ENCODE measurements around the gene NSF.

The NSF gene

GRCh38 chr17:46732754-46733398 lies 142.4 kb downstream of the NSF start:
- TF ChIP-seq, protein P1, sequence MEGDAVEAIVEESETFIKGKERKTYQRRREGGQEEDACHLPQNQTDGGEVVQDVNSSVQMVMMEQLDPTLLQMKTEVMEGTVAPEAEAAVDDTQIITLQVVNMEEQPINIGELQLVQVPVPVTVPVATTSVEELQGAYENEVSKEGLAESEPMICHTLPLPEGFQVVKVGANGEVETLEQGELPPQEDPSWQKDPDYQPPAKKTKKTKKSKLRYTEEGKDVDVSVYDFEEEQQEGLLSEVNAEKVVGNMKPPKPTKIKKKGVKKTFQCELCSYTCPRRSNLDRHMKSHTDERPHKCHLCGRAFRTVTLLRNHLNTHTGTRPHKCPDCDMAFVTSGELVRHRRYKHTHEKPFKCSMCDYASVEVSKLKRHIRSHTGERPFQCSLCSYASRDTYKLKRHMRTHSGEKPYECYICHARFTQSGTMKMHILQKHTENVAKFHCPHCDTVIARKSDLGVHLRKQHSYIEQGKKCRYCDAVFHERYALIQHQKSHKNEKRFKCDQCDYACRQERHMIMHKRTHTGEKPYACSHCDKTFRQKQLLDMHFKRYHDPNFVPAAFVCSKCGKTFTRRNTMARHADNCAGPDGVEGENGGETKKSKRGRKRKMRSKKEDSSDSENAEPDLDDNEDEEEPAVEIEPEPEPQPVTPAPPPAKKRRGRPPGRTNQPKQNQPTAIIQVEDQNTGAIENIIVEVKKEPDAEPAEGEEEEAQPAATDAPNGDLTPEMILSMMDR (IDR thresholded peaks at IDR 0.05; ENCODE audit: low read depth, low read length, missing control alignments): no peak
- no peak for DNase-seq (ENCODE audit: low read depth)
- no peak overlapping the region for H3K4me3 ChIP-seq (ENCODE audit: low read depth, low read length)
- in situ Hi-C loops (cut with HindIII; ENCODE audit: low sequenced_read_pairs): no loop called here

DNA sequence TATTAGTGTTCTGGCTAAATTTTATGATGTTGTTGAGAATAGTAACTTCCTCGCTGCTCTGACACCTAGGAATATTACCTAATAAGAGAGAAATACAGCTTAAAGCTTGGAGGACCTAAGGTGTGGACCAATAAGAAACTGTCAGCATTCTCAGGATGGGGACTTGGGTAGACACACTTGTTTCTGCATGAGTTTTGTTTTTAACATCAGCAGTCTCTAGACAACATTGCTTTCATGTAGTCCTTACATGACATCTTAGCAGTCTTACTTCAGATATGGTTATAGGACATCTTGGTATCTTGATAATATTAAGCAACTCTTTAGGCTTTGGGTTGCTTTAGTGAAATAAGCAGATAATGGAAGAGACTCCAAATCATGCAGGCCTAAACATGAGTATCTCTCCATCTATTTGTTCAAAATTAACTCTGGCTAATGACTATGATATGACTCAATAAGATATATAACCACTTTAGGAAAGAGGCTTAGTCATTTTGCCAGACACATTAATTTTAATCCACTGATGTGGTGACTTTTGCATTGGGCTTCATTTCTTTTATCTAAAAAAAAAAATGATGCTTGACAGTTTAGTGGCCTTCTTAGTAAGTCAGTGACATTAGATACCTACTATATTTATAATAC lies 143.5 kb downstream of the NSF start:
- no peak for DNase-seq (ENCODE audit: low read depth)
- in situ Hi-C loops (cut with HindIII; ENCODE audit: low sequenced_read_pairs): no loop called here
- TF ChIP-seq, protein P1 (IDR thresholded peaks at IDR 0.05; ENCODE audit: low read depth, low read length, missing control alignments): no peak
- H3K4me3 ChIP-seq (ENCODE audit: low read depth, low read length): no peak overlapping the region

DNA sequence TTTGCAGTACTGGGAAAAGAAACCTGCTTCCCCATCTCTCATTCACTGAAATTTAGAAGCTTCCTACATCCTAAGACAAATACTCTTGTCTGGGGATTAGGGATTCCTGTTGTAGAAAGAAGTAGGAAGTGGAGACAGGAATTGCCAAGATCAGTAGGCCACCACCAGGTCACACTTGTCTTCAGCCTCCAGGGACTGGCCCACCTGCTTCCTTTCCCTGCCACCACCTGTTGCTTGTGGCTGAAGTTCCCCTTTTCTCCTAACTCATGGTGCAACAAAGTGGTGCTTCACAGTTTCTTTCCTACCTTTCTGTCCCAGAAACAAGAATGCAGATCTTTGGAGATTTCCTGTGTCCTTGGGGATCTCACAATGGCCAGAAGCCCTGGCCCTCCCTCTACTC lies 145.6 kb downstream of the NSF start:
- no peak overlapping the region for H3K4me3 ChIP-seq (ENCODE audit: low read depth, low read length)

DNA sequence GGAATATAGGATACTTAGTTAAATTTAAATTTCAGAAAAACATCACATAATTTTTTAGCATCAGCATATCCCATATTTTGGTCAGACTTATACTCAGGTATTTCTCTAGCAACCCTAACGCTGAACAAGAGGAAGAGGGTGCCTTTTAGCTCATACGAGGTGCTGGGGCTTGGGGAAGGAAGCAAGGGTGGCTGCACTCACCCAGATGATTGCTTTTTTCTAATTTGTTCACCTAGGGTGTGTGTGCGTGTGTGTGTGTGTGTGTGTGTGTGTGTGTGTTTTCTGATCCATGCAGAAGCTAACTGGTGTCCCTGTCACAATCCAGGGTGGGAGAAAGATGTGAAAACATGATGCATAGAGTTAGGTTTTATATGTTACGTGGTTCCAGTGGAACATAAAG lies 146.9 kb downstream of the NSF start:
- TF ChIP-seq, protein P1 (IDR thresholded peaks at IDR 0.05; ENCODE audit: low read depth, low read length, missing control alignments): no peak
- in situ Hi-C loops (cut with HindIII; ENCODE audit: low sequenced_read_pairs): no loop called here
- no peak overlapping the region for H3K4me3 ChIP-seq (ENCODE audit: low read depth, low read length)
- no peak for DNase-seq (ENCODE audit: low read depth)

More for the DNA sequence above, 145.6 kb downstream of the NSF start:
- DNase-seq (ENCODE audit: low read depth): no peak
- TF ChIP-seq, protein P1 (IDR thresholded peaks at IDR 0.05; ENCODE audit: low read depth, low read length, missing control alignments): no peak
- in situ Hi-C loops (cut with HindIII; ENCODE audit: low sequenced_read_pairs): no loop called here

GRCh38 chr17:46738544-46738943 lies 148.1 kb downstream of the NSF start:
- no peak overlapping the region for H3K4me3 ChIP-seq (ENCODE audit: low read depth, low read length)
- DNase-seq (ENCODE audit: low read depth): no peak
- TF ChIP-seq, protein P1 (IDR thresholded peaks at IDR 0.05; ENCODE audit: low read depth, low read length, missing control alignments): no peak
- in situ Hi-C loops (cut with HindIII; ENCODE audit: low sequenced_read_pairs): no loop called here

GRCh38 chr17:46739982-46740381 lies 149.5 kb downstream of the NSF start:
- no peak overlapping the region for H3K4me3 ChIP-seq (ENCODE audit: low read depth, low read length)
- no peak for DNase-seq (ENCODE audit: low read depth)
- TF ChIP-seq, protein P1 (IDR thresholded peaks at IDR 0.05; ENCODE audit: low read depth, low read length, missing control alignments): no peak
- in situ Hi-C loops (cut with HindIII; ENCODE audit: low sequenced_read_pairs): no loop called here

All from astrocyte of the cerebellum (primary cell).